GM23338 (cell line): ENCODE data around the gene SCN7A. TPM values are rescaled to one million over a fixed set of nuclear protein-coding genes. Genes with fewer than 3 reads are reported as not detected.
"Not testable (repeated sequence)": the region's sequence is repeated elsewhere in the genome, so short reads cannot be mapped to it uniquely, and the experiment has no call there.

Experiments
- ATAC-seq: fragments of 200-7000 bp; cut with Tn5 transposase; 3 replicates; pipeline ENCODE4 v1.9.1; 2020
- DNase-seq: peaks from one replicate; pipeline ENCODE4 v3.0.0-alpha.2; 2015; ENCODE audit warnings: low spot score
- H2AFZ ChIP-seq: fragments of 200-600 bp; sonication (generic); 2 replicates; pipeline ENCODE4 v1.8.0; 2016; ENCODE audit warnings: antibody characterized with exemption, mild to moderate bottlenecking, moderate library complexity
- H3F3A ChIP-seq: fragments of 200-600 bp; sonication (generic); replicated peaks from 2 replicates; pipeline ENCODE4 v1.8.0; 2017; ENCODE audit warnings: antibody characterized with exemption, mixed run types, low read depth
- H3K27ac ChIP-seq: fragments of 200-600 bp; sonication (generic); 2 replicates; pipeline ENCODE4 v1.6.1; 2016; ENCODE audit warnings: low read depth
- H3K27me3 ChIP-seq: fragments of 200-600 bp; sonication (generic); 2 replicates; pipeline ENCODE4 v1.8.0; 2016; ENCODE audit warnings: mild to moderate bottlenecking, mixed run types, moderate library complexity; ENCODE audit not compliant: insufficient read depth
- H3K36me3 ChIP-seq: fragments of 200-600 bp; sonication (generic); 2 replicates; pipeline ENCODE4 v1.8.0; 2016; ENCODE audit warnings: mild to moderate bottlenecking; ENCODE audit not compliant: insufficient read depth
- H3K4me1 ChIP-seq: fragments of 200-600 bp; sonication (generic); 2 replicates; pipeline ENCODE4 v1.8.0; 2016; ENCODE audit warnings: mild to moderate bottlenecking, moderate library complexity; ENCODE audit not compliant: insufficient read depth
- H3K4me2 ChIP-seq: fragments of 200-600 bp; sonication (generic); 2 replicates; pipeline ENCODE4 v1.7.1; 2017; ENCODE audit warnings: mixed run types
- H3K4me3 ChIP-seq: fragments of 200-600 bp; sonication (generic); 2 replicates; pipeline ENCODE4 v1.6.1; 2016; ENCODE audit warnings: mixed run types
- H3K79me2 ChIP-seq: fragments of 200-600 bp; sonication (generic); replicated peaks from 2 replicates; pipeline ENCODE4 v1.8.0; 2017; ENCODE audit warnings: mild to moderate bottlenecking; ENCODE audit not compliant: insufficient read depth
- H3K9me2 ChIP-seq: fragments of 200-600 bp; sonication (generic); 2 replicates; pipeline ENCODE4 v1.8.0; 2017; ENCODE audit not compliant: insufficient read depth
- H4K20me1 ChIP-seq: fragments of 200-600 bp; sonication (generic); replicated peaks from 2 replicates; pipeline ENCODE4 v1.8.0; 2017; ENCODE audit warnings: mild to moderate bottlenecking; ENCODE audit not compliant: insufficient read depth
- H3K27ac Mint-ChIP-seq: 2 replicates; pipeline ENCODE4 v1.8.0; 2020; ENCODE audit warnings: inconsistent platforms, mild to moderate bottlenecking, moderate library complexity, mixed read lengths
- H3K27me3 Mint-ChIP-seq: 3 replicates; pipeline ENCODE4 v1.8.0; 2022; ENCODE audit warnings: low read depth, mild to moderate bottlenecking, moderate library complexity, mixed read lengths, inconsistent platforms; ENCODE audit not compliant: insufficient read depth, poor library complexity
- H3K36me3 Mint-ChIP-seq: 3 replicates; pipeline ENCODE4 v1.8.0; 2021; ENCODE audit warnings: low read depth, mild to moderate bottlenecking, inconsistent platforms, moderate library complexity, mixed read lengths
- H3K4me1 Mint-ChIP-seq: 3 replicates; pipeline ENCODE4 v1.8.0; 2020; ENCODE audit warnings: mild to moderate bottlenecking, inconsistent platforms, mixed read lengths
- H3K4me3 Mint-ChIP-seq: 3 replicates; pipeline ENCODE4 v1.8.0; 2021; ENCODE audit warnings: moderate library complexity, mild to moderate bottlenecking, inconsistent platforms, mixed read lengths
- H3K9me3 Mint-ChIP-seq: 3 replicates; pipeline ENCODE4 v1.8.0; 2020; ENCODE audit warnings: moderate library complexity, mild to moderate bottlenecking, inconsistent platforms, mixed read lengths
- CTCF ChIP-seq, 2 experiments: fragments of 200-600 bp in 1 of 2; sonication (generic) in 1 of 2; conservative IDR thresholded peaks; 2 replicates each; pipeline versions ENCODE4 v1.5.1 to v1.6.1; 2016 to 2017; ENCODE audit warnings: antibody characterized with exemption in 2 of 2, low read depth in 2 of 2, mild to moderate bottlenecking in 2 of 2, moderate library complexity in 1 of 2
- EZH2phosphoT487 ChIP-seq: fragments of 200-600 bp; sonication (generic); IDR thresholded peaks from one replicate; pipeline ENCODE4 v1.8.1; 2018; ENCODE audit warnings: antibody characterized with exemption; ENCODE audit not compliant: unreplicated experiment
- JUNB ChIP-seq: IDR thresholded peaks from one replicate; pipeline ENCODE4 v1.6.1; 2016; ENCODE audit warnings: antibody characterized with exemption; ENCODE audit not compliant: unreplicated experiment
- POLR2AphosphoS5 ChIP-seq: IDR thresholded peaks from 2 replicates; pipeline ENCODE4 v1.6.1; 2016; ENCODE audit warnings: antibody characterized with exemption, low read depth
- STAT1 ChIP-seq: IDR thresholded peaks from one replicate; pipeline ENCODE4 v1.6.1; 2016; ENCODE audit warnings: antibody characterized with exemption; ENCODE audit not compliant: unreplicated experiment
- ZNF114 ChIP-seq: fragments of 250-450 bp; sonication (Bioruptor Pico); IDR thresholded peaks from 2 replicates; pipeline ENCODE4 v1.5.0; 2020; ENCODE audit warnings: mild to moderate bottlenecking, moderate library complexity
- ZNF331 ChIP-seq: fragments of 250-450 bp; sonication (Bioruptor Pico); IDR thresholded peaks from 2 replicates; pipeline ENCODE4 v1.5.0; 2020; ENCODE audit warnings: low read depth, mild to moderate bottlenecking, moderate library complexity
- polyA plus RNA-seq: library from polyadenylated mRNA; unstranded; fragments of >200 nt; fragmentation: Nextera tagmentation; extraction: Ambion mirVana; gene quantifications from 2 replicates; pipeline ENCODE4 v1.2.1, GENCODE V29; 2016
- total RNA-seq: library from RNA; depleted of rRNA; stranded (reverse); fragments of >200 nt; shearing (Covaris generic); gene quantifications from 2 replicates; pipeline ENCODE4 v1.2.3, GENCODE V29; 2014
- TF ChIP-seq, protein P1 (sequence below): fragments of 250-450 bp; sonication (Bioruptor Pico); IDR thresholded peaks from 2 replicates; pipeline ENCODE4 v1.5.0; 2020; ENCODE audit warnings: mild to moderate bottlenecking, moderate library complexity

SCN7A gene
- total and polyA plus RNA-seq, 2 experiments from 2014 or later: 0.10 to 0.42 TPM

GRCh38 chr2:166360426-166360825 is 133.6 kb downstream of the SCN7A start (continued):
- TF ChIP-seq CTCF (conservative IDR thresholded peaks at IDR 0.05; ENCODE audit: low read depth in 2 of 2): no peak
- no peak for TF ChIP-seq JUNB
- no peak for TF ChIP-seq ZNF331

DNA sequence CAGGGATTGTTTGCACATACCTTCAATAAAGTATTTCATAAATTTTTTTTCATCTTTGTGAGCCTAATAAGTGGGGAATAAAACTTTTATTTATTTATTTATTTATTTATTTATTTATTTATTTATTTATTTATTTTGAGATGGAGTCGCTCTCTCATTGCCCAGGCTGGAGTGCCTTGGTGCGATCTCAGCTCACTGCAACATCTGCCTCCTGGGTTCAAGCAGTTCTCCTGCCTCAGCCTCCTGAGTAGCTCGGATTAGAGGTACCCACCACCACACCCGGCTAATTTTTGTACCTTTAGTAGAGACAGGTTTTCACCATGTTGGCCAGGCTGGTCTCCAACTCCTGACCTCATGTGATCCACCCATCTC is 136.1 kb downstream of the SCN7A start:
- not testable (repeated sequence) for H3K4me2 ChIP-seq, H3K36me3 Mint-ChIP-seq, H3K27me3 Mint-ChIP-seq, H3K4me3 ChIP-seq, H3K36me3 ChIP-seq, H2AFZ ChIP-seq, H3K4me3 Mint-ChIP-seq, H3K9me2 ChIP-seq, ATAC-seq, DNase-seq, H3K4me1 Mint-ChIP-seq, H4K20me1 ChIP-seq, H3K27me3 ChIP-seq, H3F3A ChIP-seq, H3K4me1 ChIP-seq, H3K9me3 Mint-ChIP-seq, H3K27ac ChIP-seq, H3K79me2 ChIP-seq, H3K27ac Mint-ChIP-seq

DNA sequence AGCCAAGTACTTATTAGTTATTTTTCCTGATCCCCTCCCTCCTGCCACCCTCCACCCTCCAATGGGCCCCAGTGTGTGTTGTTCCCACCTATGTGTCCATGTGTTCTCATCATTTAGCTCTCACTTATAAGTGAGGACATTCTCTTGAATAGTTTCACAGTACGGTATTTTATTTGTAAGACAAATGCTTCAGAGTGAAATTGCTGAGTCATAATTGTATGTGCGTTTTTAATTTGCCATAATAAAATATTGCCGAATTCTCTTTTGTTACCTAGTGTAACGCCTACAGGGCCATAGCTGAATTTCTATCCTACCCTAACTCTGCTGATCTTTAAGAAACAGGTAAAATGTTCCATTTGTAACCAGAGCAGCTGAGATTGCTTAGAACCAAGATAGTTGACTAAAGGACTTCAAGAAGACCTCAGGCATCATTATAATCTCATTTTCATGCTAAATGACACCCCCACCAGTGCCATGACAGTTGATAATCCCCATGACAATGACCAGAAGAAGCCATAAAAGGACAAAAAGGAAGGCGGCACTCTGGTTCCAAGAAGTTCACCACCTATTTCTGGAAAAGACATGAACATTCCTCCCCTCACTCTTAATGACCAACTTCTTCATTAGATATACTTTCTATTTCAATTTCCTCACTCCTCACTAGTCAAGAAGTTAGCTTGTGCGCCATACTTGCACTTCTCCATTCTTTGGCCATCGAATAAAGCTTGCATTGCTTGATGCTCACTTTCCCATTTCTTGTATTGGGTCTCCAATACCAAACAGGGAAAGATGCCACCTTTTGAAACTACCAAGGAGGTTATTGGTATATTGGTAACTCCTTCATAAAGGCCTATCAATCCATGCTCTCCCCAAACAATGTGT is 136.7 kb downstream of the SCN7A start:
- H3K4me1 ChIP-seq: no peaks in the 10 kb centered on the region
- H3K4me2 ChIP-seq: no peak overlapping the region
- no peaks in the 10 kb centered on the region for H3K36me3 Mint-ChIP-seq
- H3K79me2 ChIP-seq: no peaks in the 10 kb centered on the region
- peak overlapping the region; percentile 50; the same call in 1 of the 2 replicates for H3K27ac Mint-ChIP-seq
- ATAC-seq: no peak
- no peak overlapping the region for H3K27ac ChIP-seq
- H3K9me2 ChIP-seq: no peaks in the 10 kb centered on the region
- no peaks in the 10 kb centered on the region for H3F3A ChIP-seq
- H3K4me3 ChIP-seq: no peak overlapping the region
- H4K20me1 ChIP-seq: no peaks in the 10 kb centered on the region
- no peaks in the 10 kb centered on the region for H3K36me3 ChIP-seq
- DNase-seq: no peak
- no peak overlapping the region for H3K4me3 Mint-ChIP-seq
- H2AFZ ChIP-seq: no peak overlapping the region
- no peaks in the 10 kb centered on the region for H3K27me3 ChIP-seq
- peaks cover 2% of the 10 kb centered on the region; the same call in 1 of the 3 replicates for H3K4me1 Mint-ChIP-seq
- no peaks in the 10 kb centered on the region for H3K9me3 Mint-ChIP-seq
- H3K27me3 Mint-ChIP-seq: peaks cover 2% of the 10 kb centered on the region
- TF ChIP-seq POLR2AphosphoS5: no peak
- TF ChIP-seq, protein P1, sequence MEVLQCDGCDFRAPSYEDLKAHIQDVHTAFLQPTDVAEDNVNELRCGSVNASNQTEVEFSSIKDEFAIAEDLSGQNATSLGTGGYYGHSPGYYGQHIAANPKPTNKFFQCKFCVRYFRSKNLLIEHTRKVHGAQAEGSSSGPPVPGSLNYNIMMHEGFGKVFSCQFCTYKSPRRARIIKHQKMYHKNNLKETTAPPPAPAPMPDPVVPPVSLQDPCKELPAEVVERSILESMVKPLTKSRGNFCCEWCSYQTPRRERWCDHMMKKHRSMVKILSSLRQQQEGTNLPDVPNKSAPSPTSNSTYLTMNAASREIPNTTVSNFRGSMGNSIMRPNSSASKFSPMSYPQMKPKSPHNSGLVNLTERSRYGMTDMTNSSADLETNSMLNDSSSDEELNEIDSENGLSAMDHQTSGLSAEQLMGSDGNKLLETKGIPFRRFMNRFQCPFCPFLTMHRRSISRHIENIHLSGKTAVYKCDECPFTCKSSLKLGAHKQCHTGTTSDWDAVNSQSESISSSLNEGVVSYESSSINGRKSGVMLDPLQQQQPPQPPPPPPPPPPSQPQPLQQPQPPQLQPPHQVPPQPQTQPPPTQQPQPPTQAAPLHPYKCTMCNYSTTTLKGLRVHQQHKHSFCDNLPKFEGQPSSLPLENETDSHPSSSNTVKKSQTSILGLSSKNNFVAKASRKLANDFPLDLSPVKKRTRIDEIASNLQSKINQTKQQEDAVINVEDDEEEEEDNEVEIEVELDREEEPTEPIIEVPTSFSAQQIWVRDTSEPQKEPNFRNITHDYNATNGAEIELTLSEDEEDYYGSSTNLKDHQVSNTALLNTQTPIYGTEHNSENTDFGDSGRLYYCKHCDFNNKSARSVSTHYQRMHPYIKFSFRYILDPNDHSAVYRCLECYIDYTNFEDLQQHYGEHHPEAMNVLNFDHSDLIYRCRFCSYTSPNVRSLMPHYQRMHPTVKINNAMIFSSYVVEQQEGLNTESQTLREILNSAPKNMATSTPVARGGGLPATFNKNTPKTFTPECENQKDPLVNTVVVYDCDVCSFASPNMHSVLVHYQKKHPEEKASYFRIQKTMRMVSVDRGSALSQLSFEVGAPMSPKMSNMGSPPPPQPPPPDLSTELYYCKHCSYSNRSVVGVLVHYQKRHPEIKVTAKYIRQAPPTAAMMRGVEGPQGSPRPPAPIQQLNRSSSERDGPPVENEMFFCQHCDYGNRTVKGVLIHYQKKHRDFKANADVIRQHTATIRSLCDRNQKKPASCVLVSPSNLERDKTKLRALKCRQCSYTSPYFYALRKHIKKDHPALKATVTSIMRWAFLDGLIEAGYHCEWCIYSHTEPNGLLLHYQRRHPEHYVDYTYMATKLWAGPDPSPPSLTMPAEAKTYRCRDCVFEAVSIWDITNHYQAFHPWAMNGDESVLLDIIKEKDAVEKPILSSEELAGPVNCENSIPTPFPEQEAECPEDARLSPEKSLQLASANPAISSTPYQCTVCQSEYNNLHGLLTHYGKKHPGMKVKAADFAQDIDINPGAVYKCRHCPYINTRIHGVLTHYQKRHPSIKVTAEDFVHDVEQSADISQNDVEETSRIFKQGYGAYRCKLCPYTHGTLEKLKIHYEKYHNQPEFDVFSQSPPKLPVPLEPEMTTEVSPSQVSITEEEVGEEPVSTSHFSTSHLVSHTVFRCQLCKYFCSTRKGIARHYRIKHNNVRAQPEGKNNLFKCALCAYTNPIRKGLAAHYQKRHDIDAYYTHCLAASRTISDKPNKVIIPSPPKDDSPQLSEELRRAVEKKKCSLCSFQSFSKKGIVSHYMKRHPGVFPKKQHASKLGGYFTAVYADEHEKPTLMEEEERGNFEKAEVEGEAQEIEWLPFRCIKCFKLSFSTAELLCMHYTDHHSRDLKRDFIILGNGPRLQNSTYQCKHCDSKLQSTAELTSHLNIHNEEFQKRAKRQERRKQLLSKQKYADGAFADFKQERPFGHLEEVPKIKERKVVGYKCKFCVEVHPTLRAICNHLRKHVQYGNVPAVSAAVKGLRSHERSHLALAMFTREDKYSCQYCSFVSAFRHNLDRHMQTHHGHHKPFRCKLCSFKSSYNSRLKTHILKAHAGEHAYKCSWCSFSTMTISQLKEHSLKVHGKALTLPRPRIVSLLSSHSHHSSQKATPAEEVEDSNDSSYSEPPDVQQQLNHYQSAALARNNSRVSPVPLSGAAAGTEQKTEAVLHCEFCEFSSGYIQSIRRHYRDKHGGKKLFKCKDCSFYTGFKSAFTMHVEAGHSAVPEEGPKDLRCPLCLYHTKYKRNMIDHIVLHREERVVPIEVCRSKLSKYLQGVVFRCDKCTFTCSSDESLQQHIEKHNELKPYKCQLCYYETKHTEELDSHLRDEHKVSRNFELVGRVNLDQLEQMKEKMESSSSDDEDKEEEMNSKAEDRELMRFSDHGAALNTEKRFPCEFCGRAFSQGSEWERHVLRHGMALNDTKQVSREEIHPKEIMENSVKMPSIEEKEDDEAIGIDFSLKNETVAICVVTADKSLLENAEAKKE (CRISPR knock-in tag): no peak
- TF ChIP-seq CTCF (conservative IDR thresholded peaks at IDR 0.05; ENCODE audit: low read depth in 2 of 2): no peak
- no peak for TF ChIP-seq EZH2phosphoT487
- no peak for TF ChIP-seq ZNF114 (CRISPR knock-in tag)
- TF ChIP-seq JUNB: no peak
- no peak for TF ChIP-seq ZNF331
- TF ChIP-seq STAT1: no peak
